Measurements from ENCODE around the gene GLTP.
"Not testable (repeated sequence)": the region's sequence is repeated elsewhere in the genome, so short reads cannot be mapped to it uniquely, and the experiment has no call there.

The GLTP gene, protein sequence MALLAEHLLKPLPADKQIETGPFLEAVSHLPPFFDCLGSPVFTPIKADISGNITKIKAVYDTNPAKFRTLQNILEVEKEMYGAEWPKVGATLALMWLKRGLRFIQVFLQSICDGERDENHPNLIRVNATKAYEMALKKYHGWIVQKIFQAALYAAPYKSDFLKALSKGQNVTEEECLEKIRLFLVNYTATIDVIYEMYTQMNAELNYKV

DNA sequence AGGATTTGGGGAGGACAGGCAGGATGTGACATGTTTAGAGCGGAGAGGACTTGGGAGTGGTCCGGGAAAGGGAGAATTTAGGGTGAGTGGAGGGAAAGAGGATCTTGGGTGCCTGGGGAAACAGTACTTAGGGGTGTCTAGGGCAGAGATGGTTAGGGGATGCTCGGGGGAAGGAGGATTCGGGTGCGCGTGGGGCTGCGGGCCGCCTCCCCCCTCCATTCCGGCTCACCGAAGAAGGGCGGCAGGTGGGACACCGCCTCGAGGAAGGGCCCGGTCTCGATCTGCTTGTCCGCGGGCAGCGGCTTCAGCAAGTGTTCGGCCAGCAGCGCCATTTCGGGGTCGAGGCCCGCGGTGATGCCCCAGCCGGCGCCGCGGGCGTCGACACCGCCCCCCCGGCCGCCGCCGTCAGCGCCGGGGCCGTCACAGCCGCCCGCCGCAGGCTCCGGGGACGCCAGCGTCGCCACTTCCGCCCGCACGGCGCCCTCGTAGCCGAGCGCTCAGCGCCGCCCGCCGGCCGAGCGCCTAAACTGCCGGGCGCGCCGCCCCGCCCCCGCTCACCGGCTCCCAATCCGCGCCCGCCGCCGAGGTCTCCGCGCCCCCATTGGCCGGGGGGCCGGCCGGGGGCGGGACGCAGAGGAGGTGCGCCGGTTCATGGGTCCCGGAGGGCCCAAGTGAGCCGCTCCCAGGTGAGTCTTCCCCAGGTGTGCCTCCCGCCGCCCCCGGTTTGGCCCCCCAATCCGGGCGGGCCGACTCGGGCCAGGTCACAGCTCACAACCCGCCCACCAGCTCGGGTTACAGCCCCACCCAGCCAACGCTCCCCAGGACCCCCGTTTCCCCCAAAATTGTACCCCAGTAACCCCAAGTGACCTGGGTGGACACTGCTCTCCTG is at the start of gene GLTP:
Gene GLTP, minus strand, starts transcription at position 499 of the 889 bp plus-strand sequence. Its CDS starts 167 bp downstream, at position 332.
- no peak for FAIRE-seq

GRCh38 chr12:109929326-109929725 is 49.0 kb upstream of the GLTP start:
- FAIRE-seq, result not testable (repeated sequence)

- no peak for FAIRE-seq
These were observed 47.8 kb upstream of the GLTP start for GRCh38 chr12:109928058-109928656.

DNA sequence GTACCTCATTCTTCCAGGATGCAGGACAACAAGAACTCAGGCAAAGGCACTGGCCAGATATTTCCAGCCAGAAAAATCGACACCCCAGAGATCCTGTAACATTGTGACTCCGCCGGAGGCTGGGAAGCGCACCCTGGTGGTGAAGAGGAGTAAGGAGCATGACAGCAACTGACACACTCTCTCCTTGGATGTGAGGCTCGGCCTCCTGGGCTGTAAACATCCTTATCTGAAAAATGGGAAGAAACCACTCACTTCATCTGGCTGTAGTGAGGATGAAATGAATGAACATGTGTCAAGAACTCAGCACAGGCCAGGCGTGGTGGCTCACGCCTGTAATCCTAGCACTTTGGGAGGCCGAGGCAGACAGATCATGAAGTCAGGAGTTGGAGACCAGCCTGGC is 47.3 kb upstream of the GLTP start:
- FAIRE-seq, result no peak

DNA sequence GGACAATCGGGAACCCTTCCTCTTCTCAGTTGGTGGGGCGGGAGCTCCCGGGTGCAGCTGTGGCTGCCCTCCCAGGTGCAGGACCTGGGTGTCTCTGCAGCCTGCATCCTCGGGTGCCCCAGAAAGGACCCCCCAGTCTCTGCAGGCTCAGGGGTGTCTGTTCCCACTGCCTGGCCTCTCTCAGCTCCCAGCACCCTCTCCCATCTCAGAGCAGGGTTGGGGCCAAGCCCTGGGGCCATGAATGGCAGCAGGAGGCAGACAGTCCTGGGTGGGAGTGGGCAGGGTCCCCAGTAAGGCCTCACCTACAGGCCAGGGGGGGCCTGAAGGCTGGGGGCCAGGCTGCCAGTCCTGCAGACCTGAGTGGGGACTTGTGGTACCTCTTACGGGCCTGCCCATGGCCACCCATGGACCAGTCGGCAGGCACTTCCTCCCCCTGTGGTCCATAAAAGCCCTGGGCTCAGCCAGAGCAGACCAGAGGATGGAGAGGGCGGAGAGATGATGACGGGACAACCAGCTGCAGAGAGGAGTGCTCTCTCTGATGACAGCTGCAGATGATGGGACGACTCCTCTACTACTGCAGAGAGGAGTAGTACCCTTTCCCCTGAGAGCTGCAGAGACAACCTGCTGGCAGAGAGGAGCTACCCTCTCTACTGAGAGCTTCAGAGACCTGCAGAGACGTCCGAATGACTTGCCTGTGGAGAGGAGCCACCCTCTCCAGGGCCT is 46.3 kb upstream of the GLTP start:
- FAIRE-seq, result no peak

GRCh38 chr12:109926016-109926415 is 45.7 kb upstream of the GLTP start:
- FAIRE-seq, result no peak

- FAIRE-seq, result no peak
These were observed 45.0 kb upstream of the GLTP start for GRCh38 chr12:109925185-109925840.

DNA sequence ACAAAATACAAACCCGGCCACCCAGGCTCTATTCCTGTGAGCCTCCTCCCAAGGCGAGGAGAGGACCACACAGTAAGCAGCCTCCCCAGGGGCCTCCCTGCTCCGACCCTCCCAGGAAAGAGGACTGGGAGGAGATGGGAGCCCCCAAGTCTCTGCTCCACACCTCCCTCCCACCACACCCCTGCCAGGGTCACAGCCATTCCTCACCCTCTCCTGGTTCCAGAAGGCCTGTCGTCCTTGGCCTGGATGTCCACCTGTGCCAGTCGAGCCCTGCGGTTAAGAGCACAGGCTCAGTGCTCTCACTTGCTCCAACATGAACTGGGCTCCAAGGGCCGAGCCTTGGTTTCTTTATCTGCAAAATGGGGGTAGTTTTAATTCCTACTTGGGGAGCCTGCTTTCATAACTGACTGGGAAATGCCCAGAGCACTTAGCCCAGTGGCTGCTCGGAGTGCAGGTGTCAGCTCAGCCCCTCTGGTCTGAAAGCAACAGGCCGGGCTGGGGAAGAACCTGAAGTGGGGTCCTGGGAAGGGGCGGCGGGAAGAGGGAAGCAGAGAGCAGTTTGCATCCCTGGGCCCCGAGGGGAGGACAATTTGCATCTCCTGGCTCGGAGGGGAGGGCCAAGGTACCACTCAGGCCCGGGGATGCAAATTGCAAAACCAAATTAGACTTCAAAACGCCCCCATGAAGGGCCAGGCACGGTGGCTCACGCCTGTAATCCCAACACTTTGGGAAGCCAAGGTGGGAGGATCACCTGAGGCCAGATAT is 43.3 kb upstream of the GLTP start:
- FAIRE-seq, result no peak

DNA sequence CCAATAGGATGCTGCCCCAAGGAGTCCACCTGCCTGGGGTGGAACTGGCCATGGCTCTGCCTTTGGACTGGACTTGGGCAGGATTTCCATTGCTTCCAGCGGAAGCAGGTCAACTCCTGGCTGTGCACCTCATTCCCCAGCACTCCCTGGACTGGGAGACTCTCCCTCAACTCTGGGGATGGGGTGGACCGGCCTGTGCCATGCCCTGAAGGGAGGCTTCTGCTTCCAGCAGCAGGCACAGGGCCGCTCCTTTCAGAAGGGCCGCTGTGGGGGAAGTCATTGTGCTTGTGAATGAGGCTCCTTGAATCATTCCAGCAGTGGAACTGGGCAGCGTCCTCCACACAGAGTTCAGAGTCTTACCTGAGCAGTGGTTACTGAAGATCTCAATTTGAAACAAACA is 42.7 kb upstream of the GLTP start:
- no peak for FAIRE-seq

DNA sequence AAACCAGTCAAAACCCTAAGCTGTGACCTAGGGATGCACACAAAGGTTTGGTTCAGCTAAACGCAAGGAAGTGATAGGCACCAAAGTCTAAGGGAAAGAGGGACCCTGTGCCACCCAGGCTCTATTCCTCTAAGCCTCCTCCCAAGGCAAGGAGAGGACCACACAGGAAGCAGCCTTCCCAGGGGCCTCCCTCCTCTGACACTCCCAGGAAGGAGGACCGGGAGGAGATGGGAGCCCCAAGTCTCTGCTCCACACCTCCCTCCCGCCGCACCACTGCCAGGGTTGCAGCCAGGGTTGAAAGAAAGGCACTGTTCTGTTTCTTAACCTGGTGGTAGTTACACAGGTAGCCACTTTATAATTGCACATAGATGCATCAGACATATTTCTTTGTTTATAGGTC is 41.6 kb upstream of the GLTP start:
- FAIRE-seq, result no peak

GRCh38 chr12:109920261-109920780 is 40.0 kb upstream of the GLTP start:
- FAIRE-seq, result no peak

DNA sequence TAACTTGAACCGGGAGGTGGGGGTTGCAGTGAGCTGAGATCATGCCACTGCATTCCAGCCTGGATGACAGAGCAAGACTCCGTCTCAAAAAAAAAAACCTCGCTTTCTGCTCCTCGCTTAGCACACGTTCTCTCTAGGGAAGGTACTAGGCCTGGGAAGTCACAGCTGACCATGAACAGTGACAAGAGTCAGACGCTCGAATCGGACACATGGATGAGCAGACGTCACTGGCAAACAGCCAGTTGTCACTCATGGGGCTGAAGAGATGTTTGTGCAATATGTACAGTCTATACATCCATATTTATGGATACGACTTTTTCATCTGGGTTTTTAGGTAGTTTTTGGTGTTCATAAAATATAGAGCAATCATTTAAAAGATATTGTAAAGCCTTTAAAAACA is 39.1 kb upstream of the GLTP start:
- FAIRE-seq, result no peak

GRCh38 chr12:109916045-109916444 is 35.7 kb upstream of the GLTP start:
- FAIRE-seq, result no peak

GRCh38 chr12:109915171-109916040 is 35.1 kb upstream of the GLTP start:
- FAIRE-seq, result no peak

DNA sequence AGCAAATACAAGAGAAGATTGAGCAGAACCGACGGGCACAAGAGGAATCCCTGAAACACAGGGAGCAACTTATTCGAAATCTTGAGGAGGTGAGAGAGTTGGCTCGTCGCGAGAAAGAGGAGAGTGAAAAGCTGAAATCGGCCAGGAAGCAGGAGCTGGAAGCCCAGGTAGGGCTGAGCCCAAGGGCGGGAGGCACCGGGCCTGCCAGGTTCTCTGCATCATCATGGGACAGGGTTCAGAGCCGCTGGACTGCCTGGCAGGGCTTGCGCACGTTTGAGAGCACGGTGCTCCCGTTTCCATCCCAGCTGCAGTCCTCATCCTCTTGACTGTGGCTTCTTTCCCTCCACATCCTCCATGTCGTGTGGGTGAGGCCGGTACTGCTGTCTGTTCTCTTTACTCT is 34.1 kb upstream of the GLTP start:
- FAIRE-seq, result no peak

- no peak for FAIRE-seq
These were observed 32.5 kb upstream of the GLTP start for GRCh38 chr12:109912855-109913321.

- FAIRE-seq, result no peak
These were observed 30.6 kb upstream of the GLTP start for GRCh38 chr12:109910969-109911348.

DNA sequence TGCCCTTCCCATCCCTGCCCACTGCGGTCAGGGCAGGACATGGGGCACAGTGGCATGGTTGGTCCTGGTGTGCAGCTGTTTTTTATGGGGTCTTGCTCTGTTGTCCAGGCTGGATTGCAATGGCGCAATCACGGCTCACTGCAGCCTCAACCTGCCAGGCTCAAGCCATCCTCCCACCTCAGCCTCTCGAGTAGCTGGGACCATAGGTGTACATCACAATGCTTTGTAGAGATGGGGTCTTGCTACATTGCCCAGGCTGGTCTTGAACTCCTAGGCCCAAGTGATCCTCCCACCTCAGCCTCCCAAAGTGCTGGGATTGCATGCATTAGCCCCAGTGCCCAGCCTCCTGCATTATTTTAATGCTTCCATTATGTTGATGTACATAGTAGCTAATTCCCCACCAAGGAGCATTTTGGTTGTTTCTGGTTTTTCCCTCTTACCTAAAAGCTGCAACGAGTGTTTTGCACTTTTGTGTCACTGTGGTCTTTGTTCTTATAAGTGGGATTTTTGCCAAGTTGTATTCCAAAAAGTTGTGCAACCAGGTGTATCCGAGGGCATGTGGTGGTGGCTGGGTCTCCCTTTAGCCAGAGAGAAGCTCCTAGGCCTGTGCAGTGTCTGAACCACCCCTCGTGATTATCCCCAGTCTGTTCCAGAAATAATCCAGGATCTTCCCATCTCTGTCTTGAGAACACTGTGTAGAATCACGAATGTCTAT is 30.1 kb upstream of the GLTP start:
- FAIRE-seq, result no peak

- no peak for FAIRE-seq
These were observed 25.0 kb upstream of the GLTP start for GRCh38 chr12:109905301-109905700.

- FAIRE-seq, result no peak
These were observed 22.6 kb upstream of the GLTP start for GRCh38 chr12:109902891-109903418.

All from G401.6 (cell line).